Keratinocyte (primary cell): Measurements from ENCODE around the gene LRRC9.

Experiments
- CTCF ChIP-seq, 3 experiments: IDR thresholded peaks in 1 of 3; conservative IDR thresholded peaks in 1 of 3; optimal IDR thresholded peaks in 1 of 3; 2 replicates in 2 of 3; 3 replicates in 1 of 3; pipeline versions ENCODE3 to v1.5.1; 2011; ENCODE audit warnings: low read length in 3 of 3, mild to moderate bottlenecking in 3 of 3, moderate library complexity in 2 of 3, control low read depth in 1 of 3, inconsistent platforms in 1 of 3; ENCODE audit not compliant: insufficient read depth in 2 of 3; ENCODE audit errors: extremely low read depth in 1 of 3
- EZH2 ChIP-seq: IDR thresholded peaks from one replicate; pipeline ENCODE4 v1.6.1; 2012; ENCODE audit warnings: inconsistent platforms, mild to moderate bottlenecking, low read length, moderate library complexity

DNA sequence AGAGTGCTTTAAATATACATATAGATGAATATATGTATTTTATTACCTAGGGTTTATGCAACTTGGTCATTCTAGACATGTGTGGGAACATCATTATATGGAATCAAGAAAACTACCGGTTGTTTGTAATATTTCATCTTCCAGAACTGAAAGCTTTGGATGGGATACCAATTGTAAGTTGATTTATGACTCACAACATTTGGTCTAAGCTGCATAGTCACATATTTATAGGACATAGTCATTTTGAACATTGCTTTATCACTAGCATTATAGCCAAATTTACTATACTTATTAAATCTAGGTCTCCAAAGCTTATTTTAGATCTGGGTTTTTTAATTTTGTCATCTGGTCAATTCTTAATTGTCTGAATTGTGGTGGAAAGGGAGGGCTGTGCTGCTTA lies 88.1 kb downstream of the LRRC9 start:
- no peak for TF ChIP-seq CTCF (optimal IDR thresholded peaks at IDR 0.05 in 1 of 3, IDR thresholded peaks at IDR 0.05 in 1 of 3, conservative IDR thresholded peaks at IDR 0.05 in 1 of 3; ENCODE audit: extremely low read depth in 1 of 3, insufficient read depth in 2 of 3, low read length in 3 of 3)
- no peak for TF ChIP-seq EZH2
